Tibial nerve (tissue), 4 donors: ENCODE data around the gene LMF2.

Experiments
- CTCF ChIP-seq, 5 experiments: fragments of 200-600 bp in 3 of 5; fragments of 450-650 bp in 2 of 5; sonication (generic) in 3 of 5; IDR thresholded peaks; one replicate each; pipeline ENCODE4 v1.5.1; 2016 to 2019; ENCODE audit warnings: antibody characterized with exemption in 5 of 5, mild to moderate bottlenecking in 3 of 5, moderate library complexity in 2 of 5
- EP300 ChIP-seq, 2 donors: sonication (generic); formaldehyde crosslinking; IDR thresholded peaks; one replicate each; pipeline ENCODE4 v1.6.1; 2017; ENCODE audit warnings: antibody characterized with exemption in 2 of 2, mild to moderate bottlenecking in 1 of 2

GRCh38 chr22:50518606-50519005 lies 11.1 kb upstream of the LMF2 start:
- TF ChIP-seq CTCF (IDR thresholded peaks at IDR 0.05) (no peak), EP300 (IDR thresholded peaks at IDR 0.05) (no peak)
